ENCODE results near the gene TBC1D22A.

GRCh38 chr22:46824344-46824909, 62.0 kb downstream of the TBC1D22A start:
- TF ChIP-seq RFX5 (IDR thresholded peaks at IDR 0.05; ENCODE audit: low read length): no peak
- no peak for TF ChIP-seq CTCF (IDR thresholded peaks at IDR 0.05)
- TF ChIP-seq USF2 (IDR thresholded peaks at IDR 0.05; ENCODE audit: borderline replicate concordance, low read depth, low read length): no peak
- no peak for TF ChIP-seq CHD2 (IDR thresholded peaks at IDR 0.05; ENCODE audit: low read length, partially characterized antibody)
- no peak for TF ChIP-seq GABPA (IDR thresholded peaks at IDR 0.05; ENCODE audit: low read depth)
- no peak for TF ChIP-seq REST (IDR thresholded peaks at IDR 0.05; ENCODE audit: low read depth, low read length)
- no peak for TF ChIP-seq EZH2phosphoT487 (IDR thresholded peaks at IDR 0.05; ENCODE audit: borderline replicate concordance, low read depth)
- no peak for TF ChIP-seq YY1 (IDR thresholded peaks at IDR 0.05; ENCODE audit: low read depth)
- TF ChIP-seq POLR2AphosphoS5 (IDR thresholded peaks at IDR 0.05; ENCODE audit: low read depth, low read length): no peak
- TF ChIP-seq MAX (IDR thresholded peaks at IDR 0.05; ENCODE audit: low read depth): no peak
- no peak for TF ChIP-seq JUND (IDR thresholded peaks at IDR 0.05)
- TF ChIP-seq TCF12 (IDR thresholded peaks at IDR 0.05): no peak
- TF ChIP-seq RAD21 (IDR thresholded peaks at IDR 0.05; ENCODE audit: low read length): no peak
